ENCODE results near the gene SEPTIN7.

GRCh38 chr7:35758421-35758820, 42.4 kb upstream of the SEPTIN7 start:
- peak; percentile 9 for TF ChIP-seq CTCF (IDR thresholded peaks at IDR 0.05; ENCODE audit: borderline replicate concordance, extremely low read depth, low read length, poor library complexity, severe bottlenecking)
- TF ChIP-seq EZH2 (IDR thresholded peaks at IDR 0.05; ENCODE audit: borderline replicate concordance, low read depth, low read length, severe bottlenecking): no peak
